GM12872 (cell line): Measurements from ENCODE around the gene CAV1.

Experiments used
- TF ChIP-seq, protein P1 (sequence below): IDR thresholded peaks from 3 replicates; pipeline ENCODE4 v1.5.1; 2011; ENCODE audit warnings: low read depth, mild to moderate bottlenecking, low read length, moderate library complexity; ENCODE audit not compliant: insufficient read depth

Gene CAV1

GRCh38 chr7:116492654-116493109 is 32.2 kb upstream of the CAV1 start:
- TF ChIP-seq, protein P1, sequence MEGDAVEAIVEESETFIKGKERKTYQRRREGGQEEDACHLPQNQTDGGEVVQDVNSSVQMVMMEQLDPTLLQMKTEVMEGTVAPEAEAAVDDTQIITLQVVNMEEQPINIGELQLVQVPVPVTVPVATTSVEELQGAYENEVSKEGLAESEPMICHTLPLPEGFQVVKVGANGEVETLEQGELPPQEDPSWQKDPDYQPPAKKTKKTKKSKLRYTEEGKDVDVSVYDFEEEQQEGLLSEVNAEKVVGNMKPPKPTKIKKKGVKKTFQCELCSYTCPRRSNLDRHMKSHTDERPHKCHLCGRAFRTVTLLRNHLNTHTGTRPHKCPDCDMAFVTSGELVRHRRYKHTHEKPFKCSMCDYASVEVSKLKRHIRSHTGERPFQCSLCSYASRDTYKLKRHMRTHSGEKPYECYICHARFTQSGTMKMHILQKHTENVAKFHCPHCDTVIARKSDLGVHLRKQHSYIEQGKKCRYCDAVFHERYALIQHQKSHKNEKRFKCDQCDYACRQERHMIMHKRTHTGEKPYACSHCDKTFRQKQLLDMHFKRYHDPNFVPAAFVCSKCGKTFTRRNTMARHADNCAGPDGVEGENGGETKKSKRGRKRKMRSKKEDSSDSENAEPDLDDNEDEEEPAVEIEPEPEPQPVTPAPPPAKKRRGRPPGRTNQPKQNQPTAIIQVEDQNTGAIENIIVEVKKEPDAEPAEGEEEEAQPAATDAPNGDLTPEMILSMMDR = no peak

- TF ChIP-seq, protein P1 = no peak
Observed at GRCh38 chr7:116493449-116493848, 31.4 kb upstream of the CAV1 start.

DNA sequence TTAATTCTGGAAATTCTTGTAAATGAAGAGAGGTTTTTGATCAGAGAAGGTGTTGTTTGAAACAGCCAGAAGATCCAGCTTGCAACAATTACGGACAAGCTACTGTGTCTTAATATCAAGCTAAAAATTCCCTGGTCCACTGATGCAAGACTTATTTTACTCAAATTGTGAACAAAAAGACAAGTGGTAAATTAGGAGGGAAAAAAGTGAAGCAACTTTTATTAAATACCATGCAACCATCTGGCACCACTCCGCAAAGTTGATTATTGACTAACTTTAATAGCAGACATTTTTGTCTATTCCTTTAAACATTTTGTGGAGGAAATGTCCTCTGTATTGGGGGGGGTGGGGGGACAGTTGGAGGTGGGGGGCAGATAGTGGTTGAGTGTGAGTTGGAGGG is 30.4 kb upstream of the CAV1 start:
- TF ChIP-seq, protein P1 = no peak

- TF ChIP-seq, protein P1 = no peak
Observed at GRCh38 chr7:116495736-116496135, 29.1 kb upstream of the CAV1 start.

- TF ChIP-seq, protein P1 = no peak
Observed at GRCh38 chr7:116496653-116497052, 28.2 kb upstream of the CAV1 start.

DNA sequence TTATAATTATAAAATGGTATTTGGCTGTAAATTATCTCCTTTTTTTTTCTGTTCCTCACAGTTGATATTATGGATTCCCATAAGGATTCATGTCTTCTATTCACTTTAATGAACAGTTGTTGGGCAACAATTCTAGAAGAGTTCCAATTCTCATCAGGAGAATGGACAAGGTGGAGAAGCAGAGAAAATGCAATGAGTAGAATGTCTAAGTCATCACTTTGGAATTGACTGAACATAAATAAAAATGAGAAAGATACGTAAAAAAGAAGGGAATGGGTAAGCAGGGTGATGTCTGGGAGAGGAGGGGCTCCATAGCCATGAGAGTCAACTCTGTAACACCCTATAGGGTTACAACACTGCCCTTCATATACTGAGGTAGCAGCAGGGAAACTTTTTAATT is 27.1 kb upstream of the CAV1 start:
- TF ChIP-seq, protein P1 = no peak

GRCh38 chr7:116499168-116500077 is 25.4 kb upstream of the CAV1 start, which contains the start of gene CAV2:
Gene CAV2 (plus strand): TSS chr7:116499738. CDS start chr7:116499782, 44 bp downstream.
- TF ChIP-seq, protein P1 = no peak
